Mammary epithelial cell (primary cell): Measurements from ENCODE around the gene SLC12A3.

Source experiments
- EZH2 ChIP-seq: IDR thresholded peaks from 2 replicates; pipeline ENCODE4 v1.6.1; 2012; ENCODE audit warnings: low read length, inconsistent platforms, borderline replicate concordance
- TF ChIP-seq, protein P1 (sequence below), 2 donors: IDR thresholded peaks in 1 of 2; conservative IDR thresholded peaks in 1 of 2; 2 replicates each; pipeline ENCODE4 v1.5.1; 2011 to 2012; ENCODE audit warnings: inconsistent platforms in 2 of 2, low read length in 2 of 2, mild to moderate bottlenecking in 2 of 2, control low read depth in 1 of 2, low read depth in 1 of 2; ENCODE audit not compliant: insufficient read depth in 1 of 2; ENCODE audit errors: extremely low read depth in 1 of 2

GRCh38 chr16:56943761-56944375, 78.9 kb downstream of the SLC12A3 start:
- TF ChIP-seq, protein P1, sequence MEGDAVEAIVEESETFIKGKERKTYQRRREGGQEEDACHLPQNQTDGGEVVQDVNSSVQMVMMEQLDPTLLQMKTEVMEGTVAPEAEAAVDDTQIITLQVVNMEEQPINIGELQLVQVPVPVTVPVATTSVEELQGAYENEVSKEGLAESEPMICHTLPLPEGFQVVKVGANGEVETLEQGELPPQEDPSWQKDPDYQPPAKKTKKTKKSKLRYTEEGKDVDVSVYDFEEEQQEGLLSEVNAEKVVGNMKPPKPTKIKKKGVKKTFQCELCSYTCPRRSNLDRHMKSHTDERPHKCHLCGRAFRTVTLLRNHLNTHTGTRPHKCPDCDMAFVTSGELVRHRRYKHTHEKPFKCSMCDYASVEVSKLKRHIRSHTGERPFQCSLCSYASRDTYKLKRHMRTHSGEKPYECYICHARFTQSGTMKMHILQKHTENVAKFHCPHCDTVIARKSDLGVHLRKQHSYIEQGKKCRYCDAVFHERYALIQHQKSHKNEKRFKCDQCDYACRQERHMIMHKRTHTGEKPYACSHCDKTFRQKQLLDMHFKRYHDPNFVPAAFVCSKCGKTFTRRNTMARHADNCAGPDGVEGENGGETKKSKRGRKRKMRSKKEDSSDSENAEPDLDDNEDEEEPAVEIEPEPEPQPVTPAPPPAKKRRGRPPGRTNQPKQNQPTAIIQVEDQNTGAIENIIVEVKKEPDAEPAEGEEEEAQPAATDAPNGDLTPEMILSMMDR (conservative IDR thresholded peaks at IDR 0.05 in 1 of 2, IDR thresholded peaks at IDR 0.05 in 1 of 2; ENCODE audit: extremely low read depth in 1 of 2, insufficient read depth in 1 of 2, low read depth in 1 of 2, low read length in 2 of 2) = no peak
- no peak for TF ChIP-seq EZH2
